ENCODE results near the gene PPP1R37. TPM values are rescaled to one million over a fixed set of nuclear protein-coding genes. Genes with fewer than 3 reads are reported as not detected.

PPP1R37 gene
- total and polyA plus RNA-seq, 2 of the 13 experiments (the other 11 are each of a cell fraction or from before 2014, with no cell fraction given), result 9.0 to 14.3 TPM

DNA sequence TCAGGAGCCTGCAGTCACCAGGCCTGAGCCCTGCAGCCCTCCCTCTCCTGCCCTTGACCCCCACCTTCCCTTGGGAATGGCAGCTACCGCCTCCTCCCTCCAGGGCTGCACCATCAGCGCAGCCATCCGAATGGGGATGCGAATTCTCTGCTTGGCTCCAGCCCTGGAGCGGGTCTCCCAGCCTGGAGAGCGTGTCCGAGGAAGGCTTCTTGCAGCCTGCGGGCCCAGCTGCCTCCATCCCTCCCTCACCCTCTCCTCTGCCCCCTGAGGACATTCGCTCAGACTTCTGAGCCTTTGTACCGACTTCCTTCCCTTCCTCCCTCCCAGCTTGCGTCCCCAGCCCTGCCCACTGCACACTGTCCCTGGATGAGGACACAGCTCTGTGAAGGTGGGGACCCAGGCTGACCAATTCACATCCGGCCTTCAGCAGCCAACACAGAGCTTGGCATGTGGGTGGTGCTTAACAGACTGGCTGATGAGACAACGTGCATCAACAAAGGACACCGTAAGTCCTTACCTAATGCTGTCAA is 73.8 kb downstream of the PPP1R37 start (continued):
- TF ChIP-seq CTCF (CRISPR knock-in tag; IDR thresholded peaks at IDR 0.05) (0 out of 2 replicates have a peak, but pooled peaks have one; percentile 6), SPEN (CRISPR knock-in tag; IDR thresholded peaks at IDR 0.05; ENCODE audit: low read depth) (peak; percentile 28; the same call in 1 of the 2 replicates), MLXIP (CRISPR knock-in tag; IDR thresholded peaks at IDR 0.05; ENCODE audit: borderline replicate concordance) (no peak), SALL1 (CRISPR knock-in tag; IDR thresholded peaks at IDR 0.05) (peak; percentile 51), REPIN1 (CRISPR knock-in tag; IDR thresholded peaks at IDR 0.05; ENCODE audit: borderline replicate concordance, low read depth) (no peak), CBX5 (CRISPR knock-in tag; IDR thresholded peaks at IDR 0.05; ENCODE audit: borderline replicate concordance) (0 out of 2 replicates have a peak, but pooled peaks have one; percentile 24), YEATS4 (CRISPR knock-in tag; IDR thresholded peaks at IDR 0.05; ENCODE audit: borderline replicate concordance) (no peak), RXRA (CRISPR knock-in tag; IDR thresholded peaks at IDR 0.05) (peak; percentile 22; the same call in 1 of the 2 replicates), ZNF441 (CRISPR knock-in tag; IDR thresholded peaks at IDR 0.05; ENCODE audit: borderline replicate concordance) (no peak), ZNF691 (CRISPR knock-in tag; IDR thresholded peaks at IDR 0.05; ENCODE audit: borderline replicate concordance, low read depth) (peak; percentile 62; the same call in 1 of the 2 replicates), SOX13 (IDR thresholded peaks at IDR 0.05) (no peak), SOX13 (CRISPR knock-in tag; conservative IDR thresholded peaks at IDR 0.05 in 1 of 2, IDR thresholded peaks at IDR 0.05 in 1 of 2) (peak in 1 of 2 experiments; percentile 4; a peak in 1 of 4 replicates), ZNF792 (CRISPR knock-in tag; IDR thresholded peaks at IDR 0.05) (peak; percentile 18; the same call in 1 of the 2 replicates)
- TF ChIP-seq, protein P1, sequence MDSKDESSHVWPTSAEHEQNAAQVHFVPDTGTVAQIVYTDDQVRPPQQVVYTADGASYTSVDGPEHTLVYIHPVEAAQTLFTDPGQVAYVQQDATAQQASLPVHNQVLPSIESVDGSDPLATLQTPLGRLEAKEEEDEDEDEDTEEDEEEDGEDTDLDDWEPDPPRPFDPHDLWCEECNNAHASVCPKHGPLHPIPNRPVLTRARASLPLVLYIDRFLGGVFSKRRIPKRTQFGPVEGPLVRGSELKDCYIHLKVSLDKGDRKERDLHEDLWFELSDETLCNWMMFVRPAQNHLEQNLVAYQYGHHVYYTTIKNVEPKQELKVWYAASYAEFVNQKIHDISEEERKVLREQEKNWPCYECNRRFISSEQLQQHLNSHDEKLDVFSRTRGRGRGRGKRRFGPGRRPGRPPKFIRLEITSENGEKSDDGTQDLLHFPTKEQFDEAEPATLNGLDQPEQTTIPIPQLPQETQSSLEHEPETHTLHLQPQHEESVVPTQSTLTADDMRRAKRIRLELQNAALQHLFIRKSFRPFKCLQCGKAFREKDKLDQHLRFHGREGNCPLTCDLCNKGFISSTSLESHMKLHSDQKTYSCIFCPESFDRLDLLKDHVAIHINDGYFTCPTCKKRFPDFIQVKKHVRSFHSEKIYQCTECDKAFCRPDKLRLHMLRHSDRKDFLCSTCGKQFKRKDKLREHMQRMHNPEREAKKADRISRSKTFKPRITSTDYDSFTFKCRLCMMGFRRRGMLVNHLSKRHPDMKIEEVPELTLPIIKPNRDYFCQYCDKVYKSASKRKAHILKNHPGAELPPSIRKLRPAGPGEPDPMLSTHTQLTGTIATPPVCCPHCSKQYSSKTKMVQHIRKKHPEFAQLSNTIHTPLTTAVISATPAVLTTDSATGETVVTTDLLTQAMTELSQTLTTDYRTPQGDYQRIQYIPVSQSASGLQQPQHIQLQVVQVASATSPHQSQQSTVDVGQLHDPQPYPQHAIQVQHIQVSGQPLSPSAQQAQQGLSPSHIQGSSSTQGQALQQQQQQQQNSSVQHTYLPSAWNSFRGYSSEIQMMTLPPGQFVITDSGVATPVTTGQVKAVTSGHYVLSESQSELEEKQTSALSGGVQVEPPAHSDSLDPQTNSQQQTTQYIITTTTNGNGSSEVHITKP (CRISPR knock-in tag; IDR thresholded peaks at IDR 0.05; ENCODE audit: low read depth), result peak; percentile 24; the same call in 1 of the 2 replicates
- TF ChIP-seq, protein P2, sequence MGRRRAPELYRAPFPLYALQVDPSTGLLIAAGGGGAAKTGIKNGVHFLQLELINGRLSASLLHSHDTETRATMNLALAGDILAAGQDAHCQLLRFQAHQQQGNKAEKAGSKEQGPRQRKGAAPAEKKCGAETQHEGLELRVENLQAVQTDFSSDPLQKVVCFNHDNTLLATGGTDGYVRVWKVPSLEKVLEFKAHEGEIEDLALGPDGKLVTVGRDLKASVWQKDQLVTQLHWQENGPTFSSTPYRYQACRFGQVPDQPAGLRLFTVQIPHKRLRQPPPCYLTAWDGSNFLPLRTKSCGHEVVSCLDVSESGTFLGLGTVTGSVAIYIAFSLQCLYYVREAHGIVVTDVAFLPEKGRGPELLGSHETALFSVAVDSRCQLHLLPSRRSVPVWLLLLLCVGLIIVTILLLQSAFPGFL (CRISPR knock-in tag; IDR thresholded peaks at IDR 0.05), result no peak
- TF ChIP-seq, protein P3, sequence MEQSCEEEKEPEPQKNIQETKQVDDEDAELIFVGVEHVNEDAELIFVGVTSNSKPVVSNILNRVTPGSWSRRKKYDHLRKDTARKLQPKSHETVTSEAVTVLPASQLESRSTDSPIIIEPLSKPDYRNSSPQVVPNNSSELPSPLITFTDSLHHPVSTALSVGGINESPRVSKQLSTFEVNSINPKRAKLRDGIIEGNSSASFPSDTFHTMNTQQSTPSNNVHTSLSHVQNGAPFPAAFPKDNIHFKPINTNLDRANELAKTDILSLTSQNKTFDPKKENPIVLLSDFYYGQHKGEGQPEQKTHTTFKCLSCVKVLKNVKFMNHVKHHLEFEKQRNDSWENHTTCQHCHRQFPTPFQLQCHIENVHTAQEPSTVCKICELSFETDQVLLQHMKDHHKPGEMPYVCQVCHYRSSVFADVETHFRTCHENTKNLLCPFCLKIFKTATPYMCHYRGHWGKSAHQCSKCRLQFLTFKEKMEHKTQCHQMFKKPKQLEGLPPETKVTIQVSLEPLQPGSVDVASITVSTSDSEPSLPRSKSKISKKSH (CRISPR knock-in tag; IDR thresholded peaks at IDR 0.05; ENCODE audit: borderline replicate concordance), result peak; percentile 43; the same call in 1 of the 2 replicates

Data from HepG2 (cell line).